AG04450 (cell line): ENCODE data around the gene TP53AIP1. TPM values are rescaled to one million over a fixed set of nuclear protein-coding genes. Genes with fewer than 3 reads are reported as not detected.

Source experiments
- CTCF ChIA-PET: fragments of 300-600, 350-600 bp; formaldehyde crosslinking; extraction: SDS; loops from one replicate; lab custom pipeline; 2022; ENCODE audit warnings: antibody characterized with exemption, inconsistent platforms; lab: Charles Lee
- POLR2A ChIA-PET: fragments of 350-600 bp; formaldehyde crosslinking; extraction: SDS; loops from one replicate; lab custom pipeline; 2021; ENCODE audit warnings: antibody characterized with exemption, inconsistent platforms; lab: Yijun Ruan, JAX
- DNase-seq: peaks from one replicate; pipeline ENCODE4 v3.0.0-alpha.2; 2011; ENCODE audit warnings: low read depth, low spot score
- H3K27ac ChIP-seq: one replicate; pipeline ENCODE4 v1.5.1; 2012; ENCODE audit warnings: low read depth, low read length, control low read depth
- H3K27me3 ChIP-seq: one replicate; pipeline ENCODE4 v1.6.0; 2012; ENCODE audit warnings: low read length; ENCODE audit not compliant: control insufficient read depth, insufficient read depth
- H3K4me3 ChIP-seq: 2 replicates; pipeline ENCODE4 v1.5.1; 2011; ENCODE audit warnings: mild to moderate bottlenecking, low read depth, low read length, control low read depth
- H3K9me3 ChIP-seq: 2 replicates; pipeline ENCODE4 v1.5.1; 2012; ENCODE audit warnings: low read length; ENCODE audit not compliant: control insufficient read depth, insufficient read depth
- polyA plus RNA-seq: library from polyadenylated mRNA; depleted of rRNA; stranded (reverse); fragments of >200 nt; gene quantifications from 2 replicates; pipeline ENCODE4 v1.2.3, GENCODE V29; 2011
- TF ChIP-seq, protein P1 (sequence below): IDR thresholded peaks from 2 replicates; pipeline ENCODE4 v1.5.1; 2011; ENCODE audit warnings: low read depth, low read length, control low read depth, inconsistent platforms

Gene TP53AIP1
- polyA plus RNA-seq, 1 experiment: not detected

DNA sequence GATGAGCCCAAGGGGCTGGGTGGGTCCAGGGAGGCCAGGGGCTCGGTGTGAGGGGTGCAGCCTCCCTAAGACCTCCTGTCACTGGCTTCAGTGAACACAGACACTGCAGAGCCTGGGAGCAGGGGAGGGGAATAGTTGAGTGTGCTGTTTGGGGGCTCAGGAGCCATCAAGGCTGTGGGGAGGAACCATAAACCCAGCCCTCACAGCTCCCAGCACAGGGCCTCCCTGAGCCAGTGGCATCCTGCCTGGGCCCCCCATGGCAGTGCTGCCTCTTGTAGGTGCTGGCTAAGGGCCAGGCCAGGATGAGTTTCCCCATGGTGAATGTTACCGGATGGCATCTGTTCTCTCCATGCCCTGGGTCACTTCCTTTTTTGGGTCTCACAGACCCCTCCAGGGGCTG is 26.0 kb downstream of the TP53AIP1 start:
- Histone ChIP-seq H3K27me3 (peaks cover 50% of the 10 kb centered on the region), H3K4me3 (no peak overlapping the region), H3K27ac (no peak overlapping the region), H3K9me3 (peaks cover 5% of the 10 kb centered on the region; the same call in 1 of the 2 replicates)
- POLR2A ChIA-PET: no interaction called here
- TF ChIP-seq, protein P1, sequence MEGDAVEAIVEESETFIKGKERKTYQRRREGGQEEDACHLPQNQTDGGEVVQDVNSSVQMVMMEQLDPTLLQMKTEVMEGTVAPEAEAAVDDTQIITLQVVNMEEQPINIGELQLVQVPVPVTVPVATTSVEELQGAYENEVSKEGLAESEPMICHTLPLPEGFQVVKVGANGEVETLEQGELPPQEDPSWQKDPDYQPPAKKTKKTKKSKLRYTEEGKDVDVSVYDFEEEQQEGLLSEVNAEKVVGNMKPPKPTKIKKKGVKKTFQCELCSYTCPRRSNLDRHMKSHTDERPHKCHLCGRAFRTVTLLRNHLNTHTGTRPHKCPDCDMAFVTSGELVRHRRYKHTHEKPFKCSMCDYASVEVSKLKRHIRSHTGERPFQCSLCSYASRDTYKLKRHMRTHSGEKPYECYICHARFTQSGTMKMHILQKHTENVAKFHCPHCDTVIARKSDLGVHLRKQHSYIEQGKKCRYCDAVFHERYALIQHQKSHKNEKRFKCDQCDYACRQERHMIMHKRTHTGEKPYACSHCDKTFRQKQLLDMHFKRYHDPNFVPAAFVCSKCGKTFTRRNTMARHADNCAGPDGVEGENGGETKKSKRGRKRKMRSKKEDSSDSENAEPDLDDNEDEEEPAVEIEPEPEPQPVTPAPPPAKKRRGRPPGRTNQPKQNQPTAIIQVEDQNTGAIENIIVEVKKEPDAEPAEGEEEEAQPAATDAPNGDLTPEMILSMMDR: no peak
- CTCF ChIA-PET: interaction anchor here (1.1 kb wide), 1 partner anchor 10 kb away, joined by 3 read pairs; no protein-coding TSS in a partner anchor
- DNase-seq: no peak

DNA sequence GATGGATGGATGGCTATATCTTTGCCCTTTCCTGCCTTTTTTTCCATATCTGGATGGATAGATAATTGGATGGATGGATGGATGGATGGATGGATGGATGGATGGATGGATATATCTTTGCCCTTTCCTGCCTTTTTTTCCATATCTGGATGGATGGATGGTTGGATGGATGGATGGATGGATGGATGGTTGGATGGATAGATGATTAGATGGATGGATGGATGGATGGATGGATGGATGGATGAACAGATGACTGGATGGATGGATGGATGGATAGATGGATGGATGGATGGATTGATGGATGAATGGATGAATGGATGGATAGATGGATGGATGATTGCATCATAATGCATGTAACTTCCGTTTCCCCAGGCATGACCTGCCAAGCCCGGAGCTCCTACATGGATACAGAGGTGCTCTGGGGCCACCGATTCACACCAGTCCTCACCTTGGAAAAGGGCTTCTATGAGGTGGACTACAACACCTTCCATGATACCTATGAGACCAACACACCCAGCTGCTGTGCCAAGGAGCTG is 26.6 kb downstream of the TP53AIP1 start:
- no peak overlapping the region for H3K27ac ChIP-seq
- no peak overlapping the region for H3K4me3 ChIP-seq
- CTCF ChIA-PET: no interaction called here
- POLR2A ChIA-PET: no interaction called here
- H3K27me3 ChIP-seq: peaks cover 46% of the 10 kb centered on the region
- TF ChIP-seq, protein P1: no peak
- DNase-seq: no peak
- peaks cover 8% of the 10 kb centered on the region; the same call in 1 of the 2 replicates for H3K9me3 ChIP-seq

DNA sequence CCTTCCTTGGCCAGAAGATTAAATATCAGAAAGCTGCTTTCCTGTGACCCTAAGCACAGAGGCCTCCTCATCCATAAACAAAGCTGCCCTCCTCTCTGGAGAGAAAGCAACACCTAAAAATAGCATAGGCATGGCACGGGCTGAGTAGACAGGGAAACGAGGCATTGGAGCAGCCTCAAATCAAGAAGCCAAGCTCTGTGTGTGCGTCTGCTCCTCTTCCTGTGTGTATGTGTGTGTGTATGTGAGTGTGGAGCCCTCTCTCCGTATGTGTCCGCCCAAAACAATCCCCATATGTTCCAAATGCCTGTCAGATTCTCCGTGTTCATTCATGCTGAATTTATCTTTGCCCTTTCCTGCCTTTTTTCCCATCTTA is 27.5 kb downstream of the TP53AIP1 start:
- DNase-seq: no peak
- Histone ChIP-seq H3K4me3 (no peak overlapping the region), H3K27me3 (peaks cover 39% of the 10 kb centered on the region), H3K27ac (no peak overlapping the region), H3K9me3 (peaks cover 8% of the 10 kb centered on the region; the same call in 1 of the 2 replicates)
- POLR2A ChIA-PET: no interaction called here
- CTCF ChIA-PET: no interaction called here
- TF ChIP-seq, protein P1: no peak

DNA sequence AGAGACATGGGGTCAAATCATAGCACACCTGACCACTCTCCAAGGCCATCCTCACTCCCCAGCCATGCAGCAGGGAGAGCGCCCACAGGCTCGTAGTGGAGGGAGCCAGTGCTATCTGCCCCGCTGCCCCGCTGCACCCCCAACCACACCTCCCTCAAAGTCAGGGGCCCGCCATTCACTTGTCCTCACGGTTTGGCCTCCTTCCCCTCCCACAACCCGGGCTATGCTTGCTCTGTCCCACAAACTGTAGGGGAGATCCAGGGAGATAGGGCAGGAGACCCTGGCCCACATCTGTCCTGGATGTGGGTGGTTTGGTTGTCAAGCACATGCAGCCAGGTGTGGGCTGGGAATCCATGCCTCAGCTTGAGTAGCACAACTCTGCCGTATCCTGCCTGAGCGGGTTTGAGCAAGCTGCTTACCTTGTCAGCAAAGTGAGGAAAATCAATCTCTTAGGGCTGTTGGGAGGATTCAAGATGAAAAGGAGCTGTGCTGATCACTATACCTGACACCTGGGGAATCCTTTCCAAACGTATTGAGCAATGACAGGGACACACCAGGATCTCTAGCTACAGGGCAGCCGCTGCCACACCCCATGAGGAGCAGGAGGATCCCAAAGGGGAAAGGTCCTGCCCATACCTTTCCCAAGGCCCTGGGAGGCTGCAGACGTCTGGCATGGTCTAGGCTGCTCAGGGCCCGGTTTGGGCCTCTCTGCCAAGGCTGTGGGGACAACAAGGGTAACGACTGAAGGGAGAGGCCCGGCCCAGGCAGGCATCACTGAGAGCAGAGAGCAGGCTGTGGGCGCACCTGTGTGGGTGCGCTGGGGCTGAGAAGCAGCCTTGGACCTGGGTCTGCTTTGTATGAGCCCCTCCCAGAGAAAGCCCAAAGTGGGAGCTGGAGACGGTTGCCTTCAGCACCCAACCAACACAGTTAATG is 28.2 kb downstream of the TP53AIP1 start:
- H3K27ac ChIP-seq: no peak overlapping the region
- ChIA-PET POLR2A (no interaction called here), CTCF (interaction anchor here (1.0 kb wide), 1 partner anchor 10 kb away, joined by 3 read pairs; no protein-coding TSS in a partner anchor)
- peaks cover 8% of the 10 kb centered on the region; the same call in 1 of the 2 replicates for H3K9me3 ChIP-seq
- no peak overlapping the region for H3K4me3 ChIP-seq
- TF ChIP-seq, protein P1: no peak
- DNase-seq: no peak
- peaks cover 35% of the 10 kb centered on the region for H3K27me3 ChIP-seq

DNA sequence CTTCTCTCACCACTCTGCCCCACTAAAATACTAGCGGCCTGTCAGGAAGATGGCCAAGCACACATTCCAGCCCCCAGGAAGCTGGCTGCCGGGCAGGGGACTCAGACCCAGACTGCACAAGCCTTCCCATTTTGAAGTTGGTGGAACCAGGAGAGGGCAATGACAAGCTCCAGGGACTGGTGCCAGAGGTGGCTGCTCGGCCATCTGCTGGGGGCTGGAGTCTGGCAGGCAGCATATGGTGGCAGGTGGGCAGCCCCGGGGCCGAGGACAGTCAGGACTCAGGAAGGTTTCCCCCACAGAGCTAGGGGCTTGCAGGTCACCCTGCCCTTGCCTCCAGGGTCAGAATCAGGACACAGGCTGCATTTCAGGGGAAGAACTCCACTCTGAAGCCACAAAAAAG is 28.9 kb downstream of the TP53AIP1 start:
- POLR2A ChIA-PET: no interaction called here
- Histone ChIP-seq H3K27ac (no peak overlapping the region), H3K4me3 (no peak overlapping the region), H3K27me3 (peaks cover 29% of the 10 kb centered on the region), H3K9me3 (peaks cover 8% of the 10 kb centered on the region; the same call in 1 of the 2 replicates)
- CTCF ChIA-PET: interaction anchor here (1.0 kb wide), 1 partner anchor 9 kb away, joined by 3 read pairs; no protein-coding TSS in a partner anchor
- TF ChIP-seq, protein P1: no peak
- no peak for DNase-seq
